ENCODE measurements around the gene ZHX3. TPM values are rescaled to one million over a fixed set of nuclear protein-coding genes. Genes with fewer than 3 reads are reported as not detected.

ZHX3 gene
- total and polyA plus RNA-seq, 4 donors: 3.2 to 30.0 (median 8.0) TPM

GRCh38 chr20:41234546-41234945, 83.0 kb downstream of the ZHX3 start:
- TF ChIP-seq SP1 (IDR thresholded peaks at IDR 0.05) (no peak), HNF4G (IDR thresholded peaks at IDR 0.05) (no peak), NR2F2 (IDR thresholded peaks at IDR 0.05) (peak; percentile 11), TAF1 (conservative IDR thresholded peaks at IDR 0.05) (no peak)
- H3K9me3 ChIP-seq (ENCODE audit: control insufficient read depth in 4 of 4, low read length in 3 of 4): no peaks in the 10 kb centered on the region
- no peak for DNase-seq (ENCODE audit: low spot score)
- WGBS: 55% methylated on average over 4 of the region's 4 CpGs
- peak overlapping the region; percentile 31 to 82 for H3K27ac ChIP-seq (ENCODE audit: low read depth in 1 of 2, low read length in 2 of 2)
- H3K36me3 ChIP-seq (ENCODE audit: control insufficient read depth in 4 of 4, insufficient read depth in 3 of 4, low read depth in 1 of 4, low read length in 3 of 4): peaks cover 0 to 2% (median under 1%) of the 10 kb centered on the region in 4 donors
- no peaks in the 10 kb centered on the region for H3K27me3 ChIP-seq (ENCODE audit: control insufficient read depth in 4 of 4, insufficient read depth in 4 of 4, low read length in 3 of 4)
- H3K4me1 ChIP-seq (ENCODE audit: control insufficient read depth in 4 of 4, insufficient read depth in 4 of 4, low read length in 3 of 4): peaks cover 7 to 29% (median 20%) of the 10 kb centered on the region in 4 donors
- no peak overlapping the region for H3K4me3 ChIP-seq (ENCODE audit: low read depth in 1 of 3, low read length in 3 of 3)
- H3K9ac ChIP-seq (ENCODE audit: low read depth in 1 of 2, low read length in 2 of 2): no peak overlapping the region

DNA sequence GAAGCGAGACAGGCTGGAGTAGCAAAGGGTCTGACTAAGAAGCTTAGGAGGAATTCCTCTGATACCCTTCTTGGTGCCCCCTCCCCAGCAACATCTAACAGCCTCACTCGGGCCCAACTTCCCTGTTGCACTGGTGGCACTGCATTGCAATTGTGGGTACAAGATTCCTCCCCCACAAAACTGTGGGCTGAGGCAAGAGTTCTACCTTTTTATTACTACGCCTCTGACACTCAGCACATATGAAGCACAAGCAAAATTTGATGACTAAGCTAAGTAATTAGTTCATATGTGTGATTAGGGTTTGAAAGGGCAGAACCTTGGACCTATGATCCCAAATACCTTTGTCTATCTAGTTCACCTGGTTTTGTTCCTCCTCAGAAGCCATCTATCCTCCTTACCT, 83.5 kb downstream of the ZHX3 start:
- H3K9me3 ChIP-seq (ENCODE audit: control insufficient read depth in 4 of 4, low read length in 3 of 4): no peaks in the 10 kb centered on the region

GRCh38 chr20:41232973-41233926, 84.3 kb downstream of the ZHX3 start:
- no peaks in the 10 kb centered on the region for H3K27me3 ChIP-seq (ENCODE audit: control insufficient read depth in 4 of 4, insufficient read depth in 4 of 4, low read length in 3 of 4)
- WGBS: 64% methylated on average over 6 of the region's 6 CpGs
- peak overlapping the region in 1 of 2 donors; percentile 27 for H3K9ac ChIP-seq (ENCODE audit: low read depth in 1 of 2, low read length in 2 of 2)
- peaks cover 7 to 29% (median 20%) of the 10 kb centered on the region in 4 donors for H3K4me1 ChIP-seq (ENCODE audit: control insufficient read depth in 4 of 4, insufficient read depth in 4 of 4, low read length in 3 of 4)
- peak overlapping the region in 1 of 3 donors; percentile 21 for H3K4me3 ChIP-seq (ENCODE audit: low read depth in 1 of 3, low read length in 3 of 3)
- H3K36me3 ChIP-seq (ENCODE audit: control insufficient read depth in 4 of 4, insufficient read depth in 3 of 4, low read depth in 1 of 4, low read length in 3 of 4): no peaks in the 10 kb centered on the region
- DNase-seq (ENCODE audit: low spot score): no peak
- H3K9me3 ChIP-seq (ENCODE audit: control insufficient read depth in 4 of 4, low read length in 3 of 4): no peaks in the 10 kb centered on the region
- H3K27ac ChIP-seq (ENCODE audit: low read depth in 1 of 2, low read length in 2 of 2): peak overlapping the region; percentile 68 to 82
- TF ChIP-seq RAD21 (IDR thresholded peaks at IDR 0.05): peak; percentile 28 to 46
- TF ChIP-seq SP1 (IDR thresholded peaks at IDR 0.05): peak; percentile 79
- TF ChIP-seq, protein P1, sequence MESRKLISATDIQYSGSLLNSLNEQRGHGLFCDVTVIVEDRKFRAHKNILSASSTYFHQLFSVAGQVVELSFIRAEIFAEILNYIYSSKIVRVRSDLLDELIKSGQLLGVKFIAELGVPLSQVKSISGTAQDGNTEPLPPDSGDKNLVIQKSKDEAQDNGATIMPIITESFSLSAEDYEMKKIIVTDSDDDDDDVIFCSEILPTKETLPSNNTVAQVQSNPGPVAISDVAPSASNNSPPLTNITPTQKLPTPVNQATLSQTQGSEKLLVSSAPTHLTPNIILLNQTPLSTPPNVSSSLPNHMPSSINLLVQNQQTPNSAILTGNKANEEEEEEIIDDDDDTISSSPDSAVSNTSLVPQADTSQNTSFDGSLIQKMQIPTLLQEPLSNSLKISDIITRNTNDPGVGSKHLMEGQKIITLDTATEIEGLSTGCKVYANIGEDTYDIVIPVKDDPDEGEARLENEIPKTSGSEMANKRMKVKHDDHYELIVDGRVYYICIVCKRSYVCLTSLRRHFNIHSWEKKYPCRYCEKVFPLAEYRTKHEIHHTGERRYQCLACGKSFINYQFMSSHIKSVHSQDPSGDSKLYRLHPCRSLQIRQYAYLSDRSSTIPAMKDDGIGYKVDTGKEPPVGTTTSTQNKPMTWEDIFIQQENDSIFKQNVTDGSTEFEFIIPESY (IDR thresholded peaks at IDR 0.05): peak; percentile 78
- TF ChIP-seq GABPA (IDR thresholded peaks at IDR 0.05 in 1 of 2, conservative IDR thresholded peaks at IDR 0.05 in 1 of 2): peak in 1 of 2 donors; percentile 33
- TF ChIP-seq HNF4G (IDR thresholded peaks at IDR 0.05): peak; percentile 85
- peak; percentile 58 for TF ChIP-seq YY1 (IDR thresholded peaks at IDR 0.05)
- TF ChIP-seq TAF1 (conservative IDR thresholded peaks at IDR 0.05): no peak
- no peak for TF ChIP-seq FOXA2 (IDR thresholded peaks at IDR 0.05)
- TF ChIP-seq, protein P2, sequence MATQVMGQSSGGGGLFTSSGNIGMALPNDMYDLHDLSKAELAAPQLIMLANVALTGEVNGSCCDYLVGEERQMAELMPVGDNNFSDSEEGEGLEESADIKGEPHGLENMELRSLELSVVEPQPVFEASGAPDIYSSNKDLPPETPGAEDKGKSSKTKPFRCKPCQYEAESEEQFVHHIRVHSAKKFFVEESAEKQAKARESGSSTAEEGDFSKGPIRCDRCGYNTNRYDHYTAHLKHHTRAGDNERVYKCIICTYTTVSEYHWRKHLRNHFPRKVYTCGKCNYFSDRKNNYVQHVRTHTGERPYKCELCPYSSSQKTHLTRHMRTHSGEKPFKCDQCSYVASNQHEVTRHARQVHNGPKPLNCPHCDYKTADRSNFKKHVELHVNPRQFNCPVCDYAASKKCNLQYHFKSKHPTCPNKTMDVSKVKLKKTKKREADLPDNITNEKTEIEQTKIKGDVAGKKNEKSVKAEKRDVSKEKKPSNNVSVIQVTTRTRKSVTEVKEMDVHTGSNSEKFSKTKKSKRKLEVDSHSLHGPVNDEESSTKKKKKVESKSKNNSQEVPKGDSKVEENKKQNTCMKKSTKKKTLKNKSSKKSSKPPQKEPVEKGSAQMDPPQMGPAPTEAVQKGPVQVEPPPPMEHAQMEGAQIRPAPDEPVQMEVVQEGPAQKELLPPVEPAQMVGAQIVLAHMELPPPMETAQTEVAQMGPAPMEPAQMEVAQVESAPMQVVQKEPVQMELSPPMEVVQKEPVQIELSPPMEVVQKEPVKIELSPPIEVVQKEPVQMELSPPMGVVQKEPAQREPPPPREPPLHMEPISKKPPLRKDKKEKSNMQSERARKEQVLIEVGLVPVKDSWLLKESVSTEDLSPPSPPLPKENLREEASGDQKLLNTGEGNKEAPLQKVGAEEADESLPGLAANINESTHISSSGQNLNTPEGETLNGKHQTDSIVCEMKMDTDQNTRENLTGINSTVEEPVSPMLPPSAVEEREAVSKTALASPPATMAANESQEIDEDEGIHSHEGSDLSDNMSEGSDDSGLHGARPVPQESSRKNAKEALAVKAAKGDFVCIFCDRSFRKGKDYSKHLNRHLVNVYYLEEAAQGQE (IDR thresholded peaks at IDR 0.05): peak; percentile 21
- TF ChIP-seq, protein P3, sequence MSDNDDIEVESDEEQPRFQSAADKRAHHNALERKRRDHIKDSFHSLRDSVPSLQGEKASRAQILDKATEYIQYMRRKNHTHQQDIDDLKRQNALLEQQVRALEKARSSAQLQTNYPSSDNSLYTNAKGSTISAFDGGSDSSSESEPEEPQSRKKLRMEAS (IDR thresholded peaks at IDR 0.05): peak; percentile 62
- TF ChIP-seq JUND (IDR thresholded peaks at IDR 0.05): peak; percentile 57 to 80
- peak; percentile 66 to 88 for TF ChIP-seq RXRA (IDR thresholded peaks at IDR 0.05)

More for the DNA sequence above, 83.5 kb downstream of the ZHX3 start:
- DNase-seq (ENCODE audit: low spot score): no peak
- Histone ChIP-seq H3K4me3 (ENCODE audit: low read depth in 1 of 3, low read length in 3 of 3) (no peak overlapping the region), H3K27me3 (ENCODE audit: control insufficient read depth in 4 of 4, insufficient read depth in 4 of 4, low read length in 3 of 4) (no peaks in the 10 kb centered on the region), H3K9ac (ENCODE audit: low read depth in 1 of 2, low read length in 2 of 2) (no peak overlapping the region), H3K36me3 (ENCODE audit: control insufficient read depth in 4 of 4, insufficient read depth in 3 of 4, low read depth in 1 of 4, low read length in 3 of 4) (no peaks in the 10 kb centered on the region), H3K4me1 (ENCODE audit: control insufficient read depth in 4 of 4, insufficient read depth in 4 of 4, low read length in 3 of 4) (peaks cover 7 to 29% (median 20%) of the 10 kb centered on the region in 4 donors), H3K27ac (ENCODE audit: low read depth in 1 of 2, low read length in 2 of 2) (peak overlapping the region; percentile 10 to 82)
- TF ChIP-seq, protein P4, sequence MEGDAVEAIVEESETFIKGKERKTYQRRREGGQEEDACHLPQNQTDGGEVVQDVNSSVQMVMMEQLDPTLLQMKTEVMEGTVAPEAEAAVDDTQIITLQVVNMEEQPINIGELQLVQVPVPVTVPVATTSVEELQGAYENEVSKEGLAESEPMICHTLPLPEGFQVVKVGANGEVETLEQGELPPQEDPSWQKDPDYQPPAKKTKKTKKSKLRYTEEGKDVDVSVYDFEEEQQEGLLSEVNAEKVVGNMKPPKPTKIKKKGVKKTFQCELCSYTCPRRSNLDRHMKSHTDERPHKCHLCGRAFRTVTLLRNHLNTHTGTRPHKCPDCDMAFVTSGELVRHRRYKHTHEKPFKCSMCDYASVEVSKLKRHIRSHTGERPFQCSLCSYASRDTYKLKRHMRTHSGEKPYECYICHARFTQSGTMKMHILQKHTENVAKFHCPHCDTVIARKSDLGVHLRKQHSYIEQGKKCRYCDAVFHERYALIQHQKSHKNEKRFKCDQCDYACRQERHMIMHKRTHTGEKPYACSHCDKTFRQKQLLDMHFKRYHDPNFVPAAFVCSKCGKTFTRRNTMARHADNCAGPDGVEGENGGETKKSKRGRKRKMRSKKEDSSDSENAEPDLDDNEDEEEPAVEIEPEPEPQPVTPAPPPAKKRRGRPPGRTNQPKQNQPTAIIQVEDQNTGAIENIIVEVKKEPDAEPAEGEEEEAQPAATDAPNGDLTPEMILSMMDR (IDR thresholded peaks at IDR 0.05; ENCODE audit: low read depth, low read length, missing input control): no peak
- TF ChIP-seq HNF4A (conservative IDR thresholded peaks at IDR 0.05) (peak; percentile 36 to 45), RXRA (IDR thresholded peaks at IDR 0.05) (peak in 1 of 2 donors; percentile 13), FOXA2 (IDR thresholded peaks at IDR 0.05) (no peak)
- WGBS: 94% methylated on average over 3 of the region's 3 CpGs

All from liver (tissue), 9 donors.